Tibial artery (tissue), 4 donors: Measurements from ENCODE around the gene RUVBL1.

Source experiments
- DNase-seq, 2 donors: peaks; one replicate each; pipeline ENCODE4 v3.0.0-alpha.2; 2019
- H3K27ac ChIP-seq, 2 donors: fragments of 200-600 bp; sonication (generic) in 1 of 2; 1 replicate in 1 of 2; 2 replicates in 1 of 2; pipeline ENCODE4 v1.5.1; 2018 to 2019; ENCODE audit warnings: mild to moderate bottlenecking in 1 of 2
- H3K27me3 ChIP-seq, 2 donors: fragments of 200-600 bp; sonication (generic) in 1 of 2; one replicate each; pipeline versions ENCODE4 v1.5.1 to v1.6.0; 2016 to 2019
- H3K36me3 ChIP-seq, 3 donors: fragments of 200-600 bp; sonication (generic) in 2 of 3; one replicate each; pipeline ENCODE4 v1.5.1; 2016 to 2019; ENCODE audit warnings: mild to moderate bottlenecking in 2 of 3
- H3K4me1 ChIP-seq, 4 donors: fragments of 200-600 bp; sonication (generic) in 2 of 4; 1 replicate in 3 of 4; 2 replicates in 1 of 4; pipeline ENCODE4 v1.5.1; 2016 to 2019
- H3K4me3 ChIP-seq, 2 donors: fragments of 200-600 bp; sonication (generic) in 1 of 2; 1 replicate in 1 of 2; 2 replicates in 1 of 2; pipeline ENCODE4 v1.5.1; 2018 to 2019; ENCODE audit warnings: mild to moderate bottlenecking in 2 of 2
- H3K9me3 ChIP-seq, 3 donors: fragments of 200-600 bp; sonication (generic) in 1 of 3; one replicate each; pipeline ENCODE4 v1.5.1; 2016 to 2019
- intact Hi-C: fragments of 100-400 bp; cut with DNase I; formaldehyde crosslinking; loops from one replicate; pipeline ENCODE4 v1.15.0; 2023; ENCODE audit warnings: low total_unique reads
- TF ChIP-seq, protein P1 (sequence below), 2 experiments: fragments of 200-600 bp in 1 of 2; fragments of 450-650 bp in 1 of 2; IDR thresholded peaks; one replicate each; pipeline ENCODE4 v1.5.1; 2017 to 2019; ENCODE audit warnings: antibody characterized with exemption in 2 of 2, mild to moderate bottlenecking in 1 of 2, moderate library complexity in 1 of 2

Gene RUVBL1

DNA sequence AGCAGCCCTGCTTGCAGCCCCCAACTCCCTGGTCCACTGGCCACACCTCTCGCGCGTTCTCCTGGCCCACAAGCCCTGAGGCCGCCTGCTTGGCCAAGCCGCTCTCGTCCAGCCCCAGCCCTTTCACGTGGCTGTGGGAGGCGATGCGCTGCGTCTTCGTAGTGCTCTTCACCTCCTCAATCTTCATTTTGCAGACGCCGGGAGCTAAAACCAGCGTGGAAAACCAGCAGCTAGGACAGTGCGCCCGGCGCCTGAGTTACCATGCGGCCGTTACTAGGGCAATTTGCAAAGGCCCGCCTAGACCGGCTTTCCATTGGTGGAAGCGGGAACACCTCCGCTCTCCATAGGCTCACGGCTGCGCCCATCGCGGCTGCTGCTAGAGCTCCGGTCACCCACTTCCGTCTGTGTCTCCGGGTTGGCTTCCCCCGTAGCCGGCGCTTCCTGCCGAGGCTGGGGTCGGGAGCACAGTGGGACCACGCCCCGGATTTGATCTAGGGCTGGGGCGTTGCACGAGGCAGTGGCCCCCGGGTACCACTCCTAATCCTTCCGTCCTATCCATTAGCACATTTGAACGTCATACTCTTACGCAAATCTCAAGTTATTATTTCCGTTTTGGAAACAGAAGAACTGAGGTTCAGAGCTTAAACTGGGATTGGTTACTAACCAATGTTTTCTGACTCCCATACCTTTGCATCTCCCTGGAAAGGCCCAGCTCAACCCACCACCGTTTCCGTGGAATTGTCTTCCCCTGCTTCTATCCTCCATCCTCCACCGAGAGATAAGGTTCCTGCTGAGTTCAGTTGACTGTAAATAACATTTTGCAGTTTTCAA, at the start of gene RUVBL1:
TSS of gene RUVBL1 (minus strand) at position 275 of the 831 bp plus-strand sequence. CDS start at position 187, 88 bp downstream.
- DNase-seq = peak; percentile 96 to 98
- TF ChIP-seq, protein P1, sequence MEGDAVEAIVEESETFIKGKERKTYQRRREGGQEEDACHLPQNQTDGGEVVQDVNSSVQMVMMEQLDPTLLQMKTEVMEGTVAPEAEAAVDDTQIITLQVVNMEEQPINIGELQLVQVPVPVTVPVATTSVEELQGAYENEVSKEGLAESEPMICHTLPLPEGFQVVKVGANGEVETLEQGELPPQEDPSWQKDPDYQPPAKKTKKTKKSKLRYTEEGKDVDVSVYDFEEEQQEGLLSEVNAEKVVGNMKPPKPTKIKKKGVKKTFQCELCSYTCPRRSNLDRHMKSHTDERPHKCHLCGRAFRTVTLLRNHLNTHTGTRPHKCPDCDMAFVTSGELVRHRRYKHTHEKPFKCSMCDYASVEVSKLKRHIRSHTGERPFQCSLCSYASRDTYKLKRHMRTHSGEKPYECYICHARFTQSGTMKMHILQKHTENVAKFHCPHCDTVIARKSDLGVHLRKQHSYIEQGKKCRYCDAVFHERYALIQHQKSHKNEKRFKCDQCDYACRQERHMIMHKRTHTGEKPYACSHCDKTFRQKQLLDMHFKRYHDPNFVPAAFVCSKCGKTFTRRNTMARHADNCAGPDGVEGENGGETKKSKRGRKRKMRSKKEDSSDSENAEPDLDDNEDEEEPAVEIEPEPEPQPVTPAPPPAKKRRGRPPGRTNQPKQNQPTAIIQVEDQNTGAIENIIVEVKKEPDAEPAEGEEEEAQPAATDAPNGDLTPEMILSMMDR (IDR thresholded peaks at IDR 0.05) = no peak

DNA sequence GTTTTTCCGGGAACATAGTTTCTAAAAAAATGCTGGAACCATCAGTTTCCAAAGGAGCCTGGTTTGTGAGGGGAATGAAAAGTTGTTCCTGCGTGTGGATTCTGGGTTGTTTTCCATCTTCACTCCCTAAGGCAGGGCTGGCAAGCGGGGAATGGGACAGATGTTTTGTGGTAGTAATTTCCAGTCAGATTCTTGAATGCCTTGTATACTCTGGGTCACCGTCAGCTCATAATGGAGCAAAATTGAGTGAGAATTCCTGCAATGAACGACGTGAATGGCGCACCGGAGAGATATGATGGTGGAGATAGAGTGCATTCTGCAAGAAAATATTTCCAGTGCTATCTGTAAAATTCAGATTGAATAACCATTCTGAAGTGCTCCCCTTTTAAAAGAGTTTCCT, 49.6 kb upstream of the RUVBL1 start:
- H3K27ac ChIP-seq = no peak overlapping the region
- H3K9me3 ChIP-seq = no peaks in the 10 kb centered on the region
- no peak for DNase-seq
- H3K4me3 ChIP-seq = no peak overlapping the region
- TF ChIP-seq, protein P1 (IDR thresholded peaks at IDR 0.05) = no peak
- intact Hi-C loops = no loop called here
- no peaks in the 10 kb centered on the region for H3K4me1 ChIP-seq
- no peaks in the 10 kb centered on the region for H3K36me3 ChIP-seq
- no peaks in the 10 kb centered on the region for H3K27me3 ChIP-seq

More for the DNA sequence above, at the start of gene RUVBL1:
- Histone ChIP-seq H3K36me3 (no peaks in the 10 kb centered on the region), H3K27ac (peak within 1 kb of the TSS; percentile 56 to 71), H3K4me3 (peak within 1 kb of the TSS; percentile 74 to 86), H3K4me1 (peaks cover 0 to 13% (median 11%) of the 10 kb centered on the region in 4 donors), H3K27me3 (no peaks in the 10 kb centered on the region), H3K9me3 (no peaks in the 10 kb centered on the region)
- intact Hi-C loops = loop anchor here (10.0 kb wide), 1 partner anchor 49 kb away; no protein-coding TSS in a partner anchor

DNA sequence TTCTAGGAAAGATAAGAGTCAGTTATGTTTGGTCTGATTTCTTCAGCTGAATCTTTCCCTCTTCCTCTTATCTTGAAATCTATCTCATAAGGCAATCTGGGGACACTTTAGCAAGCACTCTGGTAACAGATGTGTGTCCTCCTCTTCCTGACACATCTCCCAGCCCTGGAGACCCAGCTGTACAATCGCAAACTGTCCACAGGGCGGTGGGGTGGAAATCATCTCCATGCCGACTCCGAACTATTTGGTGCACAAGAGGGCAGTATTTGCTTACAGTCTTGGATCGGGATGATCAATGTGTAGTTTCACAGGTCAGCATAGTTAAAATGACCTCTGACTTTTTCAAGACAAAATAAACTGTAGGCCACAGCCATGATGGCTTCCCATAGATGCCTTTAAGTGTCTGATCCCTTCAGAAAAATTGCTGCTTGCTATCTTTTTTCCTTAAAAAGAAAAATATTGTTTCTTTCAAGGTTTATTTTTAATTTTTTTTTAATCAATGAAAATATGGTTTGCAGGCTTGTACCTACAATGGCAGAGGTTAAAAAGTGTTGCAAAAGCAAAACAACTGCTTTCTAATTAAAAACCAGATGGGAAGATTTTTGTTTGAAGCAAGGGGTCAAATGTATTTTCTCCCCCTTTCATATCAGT, 47.4 kb upstream of the RUVBL1 start:
- peak in 1 of 2 donors; percentile 45 for DNase-seq
- intact Hi-C loops = no loop called here
- no peak overlapping the region for H3K27ac ChIP-seq

GRCh38 chr3:128168836-128169235, 45.2 kb upstream of the RUVBL1 start:
- Histone ChIP-seq H3K27me3 (no peaks in the 10 kb centered on the region), H3K4me1 (no peaks in the 10 kb centered on the region), H3K9me3 (no peaks in the 10 kb centered on the region), H3K27ac (no peak overlapping the region), H3K4me3 (no peak overlapping the region), H3K36me3 (peaks cover 0 to 5% (median 0%) of the 10 kb centered on the region in 3 donors)
- TF ChIP-seq, protein P1 (IDR thresholded peaks at IDR 0.05) = no peak
- DNase-seq = no peak
- intact Hi-C loops = no loop called here

More for the DNA sequence above, 47.4 kb upstream of the RUVBL1 start:
- H3K9me3 ChIP-seq = no peaks in the 10 kb centered on the region
- TF ChIP-seq, protein P1 (IDR thresholded peaks at IDR 0.05) = peak; percentile 66 to 74
- H3K27me3 ChIP-seq = no peaks in the 10 kb centered on the region
- peaks cover 0 to 1% (median 0%) of the 10 kb centered on the region in 3 donors for H3K36me3 ChIP-seq
- no peak overlapping the region for H3K4me3 ChIP-seq
- H3K4me1 ChIP-seq = no peaks in the 10 kb centered on the region

DNA sequence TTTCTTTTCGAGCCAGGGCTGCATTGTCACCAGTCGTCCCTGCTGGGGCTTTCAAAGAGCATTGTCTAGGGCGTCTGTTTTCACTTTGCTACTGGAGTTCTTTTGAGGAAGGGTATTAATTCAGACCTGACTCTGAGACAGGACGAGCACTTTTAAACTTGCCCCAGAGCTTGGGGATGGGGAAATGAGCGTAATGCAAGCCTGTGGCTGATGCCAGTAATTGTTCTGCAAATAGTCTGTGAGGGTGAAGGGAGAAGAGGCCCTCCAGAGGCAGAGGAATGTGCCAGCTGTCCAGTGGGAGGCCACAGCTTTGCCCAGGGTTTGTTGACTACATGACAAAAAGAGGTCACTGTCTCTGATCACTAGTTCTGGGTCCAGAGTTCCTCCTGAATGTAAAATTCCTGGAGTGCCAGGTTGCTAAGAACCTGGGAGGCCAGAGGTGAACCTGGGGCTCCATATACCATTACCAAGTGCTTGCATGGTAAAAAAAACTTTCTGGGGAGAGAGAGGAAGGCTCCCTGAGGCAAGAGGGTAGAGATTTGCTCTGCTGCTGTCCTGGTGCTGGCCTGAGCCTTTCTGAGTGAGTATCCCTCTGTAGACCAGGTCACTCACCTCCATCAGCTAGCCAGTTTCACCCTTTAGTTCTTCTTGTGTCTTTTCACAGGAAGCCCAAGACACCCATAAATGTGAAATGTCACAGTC, 44.5 kb upstream of the RUVBL1 start:
- DNase-seq = no peak
- no peak overlapping the region for H3K27ac ChIP-seq
- intact Hi-C loops = no loop called here

More for the DNA sequence above, 44.5 kb upstream of the RUVBL1 start:
- TF ChIP-seq, protein P1 (IDR thresholded peaks at IDR 0.05) = no peak
- H3K4me3 ChIP-seq = no peak overlapping the region
- H3K36me3 ChIP-seq = peaks cover 0 to 5% (median 0%) of the 10 kb centered on the region in 3 donors
- H3K27me3 ChIP-seq = no peaks in the 10 kb centered on the region
- no peaks in the 10 kb centered on the region for H3K9me3 ChIP-seq
- no peaks in the 10 kb centered on the region for H3K4me1 ChIP-seq
